ENCODE data around the gene DNAAF5. TPM values are rescaled to one million over a fixed set of nuclear protein-coding genes. Genes with fewer than 3 reads are reported as not detected.

DNAAF5 gene
- total RNA-seq, 2 donors from 2014 or later = 17.9 to 46.5 TPM

GRCh38 chr7:774161-775109 is 47.9 kb downstream of the DNAAF5 start:
- H3K27ac ChIP-seq = no peak overlapping the region
- peak; percentile 43 for ATAC-seq
- no peak overlapping the region for H3K4me3 ChIP-seq
- TF ChIP-seq CTCF (IDR thresholded peaks at IDR 0.05) (peak; percentile 69 to 90 (median 82)), POLR2A (IDR thresholded peaks at IDR 0.05) (no peak)
- DNase-seq = peak; percentile 55 to 72 (median 60)
- intact Hi-C loops (cut with DNase I) = loop anchor here (5.0 kb wide), 1 partner anchor 457 kb away; no protein-coding TSS in a partner anchor
- peaks cover 0 to 2% of the 10 kb centered on the region in 2 donors for H3K36me3 ChIP-seq (replicated peaks in 1 of 2; ENCODE audit: insufficient read depth in 1 of 2, low read depth in 2 of 2)
- H3K9me3 ChIP-seq = no peaks in the 10 kb centered on the region
- 68 to 80% methylated on average over 11 to 49 of the region's 65 CpGs for WGBS, 2 donors
- no peaks in the 10 kb centered on the region for H3K27me3 ChIP-seq
- peaks cover 29% of the 10 kb centered on the region for H3K4me1 ChIP-seq

GRCh38 chr7:776381-776780 is 49.9 kb downstream of the DNAAF5 start:
- TF ChIP-seq POLR2A (IDR thresholded peaks at IDR 0.05) = no peak
- TF ChIP-seq CTCF (IDR thresholded peaks at IDR 0.05) = no peak
- ATAC-seq (no peak), DNase-seq (no peak)
- Histone ChIP-seq H3K4me1 (peaks cover 12% of the 10 kb centered on the region), H3K27ac (no peak overlapping the region), H3K4me3 (no peak overlapping the region), H3K36me3 (replicated peaks in 1 of 2; ENCODE audit: insufficient read depth in 1 of 2, low read depth in 2 of 2) (peaks cover 0 to 2% of the 10 kb centered on the region in 2 donors), H3K9me3 (no peaks in the 10 kb centered on the region), H3K27me3 (no peaks in the 10 kb centered on the region)
- WGBS, 2 donors = 93 to 96% methylated on average over 8 to 9 of the region's 10 CpGs
- intact Hi-C loops (cut with DNase I) = loop anchor here (5.0 kb wide), 1 partner anchor 459 kb away; no protein-coding TSS in a partner anchor

GRCh38 chr7:776992-777727 is 50.7 kb downstream of the DNAAF5 start:
- no peak for DNase-seq
- intact Hi-C loops (cut with DNase I) = loop anchor here (5.0 kb wide), 1 partner anchor 460 kb away; no protein-coding TSS in a partner anchor
- TF ChIP-seq CTCF (IDR thresholded peaks at IDR 0.05) = no peak
- TF ChIP-seq POLR2A (IDR thresholded peaks at IDR 0.05) = no peak
- H3K9me3 ChIP-seq = no peaks in the 10 kb centered on the region
- peaks cover 4% of the 10 kb centered on the region for H3K4me1 ChIP-seq
- peaks cover 0 to 2% of the 10 kb centered on the region in 2 donors for H3K36me3 ChIP-seq (replicated peaks in 1 of 2; ENCODE audit: insufficient read depth in 1 of 2, low read depth in 2 of 2)
- 87 to 92% methylated on average over 26 of the region's 26 CpGs for WGBS, 2 donors
- H3K4me3 ChIP-seq = no peak overlapping the region
- ATAC-seq = no peak
- no peak overlapping the region for H3K27ac ChIP-seq
- H3K27me3 ChIP-seq = no peaks in the 10 kb centered on the region

DNA sequence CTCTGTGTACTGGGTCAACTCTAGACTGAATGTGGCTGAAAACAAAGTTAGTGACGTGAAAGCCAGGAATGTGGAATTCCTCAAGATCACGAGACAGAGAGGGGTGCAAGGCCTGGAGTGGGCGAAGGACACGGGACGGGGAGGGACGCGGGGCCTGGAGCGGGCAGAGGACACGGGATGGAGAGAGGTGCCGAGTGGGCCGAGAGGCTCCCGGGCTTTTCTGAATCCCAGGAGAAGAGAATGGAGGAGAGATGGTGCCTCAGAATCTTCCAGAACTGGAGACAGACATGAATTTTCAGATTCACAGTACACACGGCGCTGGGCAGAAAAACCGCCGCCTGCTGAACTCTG is 51.2 kb downstream of the DNAAF5 start:
- no peak for DNase-seq

More for the DNA sequence above, 51.2 kb downstream of the DNAAF5 start:
- WGBS, 2 donors = 86 to 91% methylated on average over 16 of the region's 16 CpGs
- no peak for ATAC-seq
- H3K36me3 ChIP-seq (replicated peaks in 1 of 2; ENCODE audit: insufficient read depth in 1 of 2, low read depth in 2 of 2) = peaks cover 0 to 2% of the 10 kb centered on the region in 2 donors
- H3K27me3 ChIP-seq = no peaks in the 10 kb centered on the region
- no peaks in the 10 kb centered on the region for H3K4me1 ChIP-seq
- TF ChIP-seq CTCF (IDR thresholded peaks at IDR 0.05) (no peak), POLR2A (IDR thresholded peaks at IDR 0.05) (no peak)
- H3K27ac ChIP-seq = no peak overlapping the region
- no peak overlapping the region for H3K4me3 ChIP-seq
- H3K9me3 ChIP-seq = no peaks in the 10 kb centered on the region
- intact Hi-C loops (cut with DNase I) = loop anchor here (5.0 kb wide), 1 partner anchor 460 kb away; no protein-coding TSS in a partner anchor

Measured in body of pancreas (tissue), 4 donors.